ENCODE results near the gene DSTYK.

Gene DSTYK

DNA sequence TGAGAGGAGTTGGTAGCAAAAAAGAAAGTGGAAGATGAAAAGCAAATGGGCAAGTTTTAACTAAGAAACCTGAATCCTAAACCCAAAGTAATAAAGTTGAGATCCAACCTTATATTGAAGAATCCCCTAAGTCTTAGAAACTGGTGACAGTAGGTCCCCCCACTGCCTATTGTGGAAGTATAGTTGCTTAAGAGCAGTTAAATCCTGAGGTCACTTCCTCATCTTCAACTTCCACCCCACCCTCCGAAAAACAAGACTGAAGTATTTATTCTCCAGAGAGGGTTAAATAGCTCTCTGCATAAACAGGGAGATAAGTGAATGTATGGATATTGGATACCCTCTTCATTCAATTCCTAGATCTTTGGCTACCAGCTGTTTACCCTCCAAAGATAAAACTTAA lies 3.3 kb upstream of the DSTYK start:
- Histone ChIP-seq H3K27me3 (ENCODE audit: control insufficient read depth, insufficient read depth, low read length) (no peaks in the 10 kb centered on the region), H3K4me1 (ENCODE audit: control insufficient read depth, insufficient read depth, low read length) (peaks cover 4% of the 10 kb centered on the region; the same call in 1 of the 2 replicates), H3K36me3 (ENCODE audit: control insufficient read depth, insufficient read depth, low read length) (no peaks in the 10 kb centered on the region), H3K4me3 (ENCODE audit: low read depth, low read length) (no peak overlapping the region), H3K27ac (ENCODE audit: low read depth, low read length) (no peak overlapping the region), H3K9ac (ENCODE audit: low read depth, low read length) (no peak overlapping the region), H3K9me3 (ENCODE audit: control insufficient read depth, insufficient read depth, low read length) (no peaks in the 10 kb centered on the region)

DNA sequence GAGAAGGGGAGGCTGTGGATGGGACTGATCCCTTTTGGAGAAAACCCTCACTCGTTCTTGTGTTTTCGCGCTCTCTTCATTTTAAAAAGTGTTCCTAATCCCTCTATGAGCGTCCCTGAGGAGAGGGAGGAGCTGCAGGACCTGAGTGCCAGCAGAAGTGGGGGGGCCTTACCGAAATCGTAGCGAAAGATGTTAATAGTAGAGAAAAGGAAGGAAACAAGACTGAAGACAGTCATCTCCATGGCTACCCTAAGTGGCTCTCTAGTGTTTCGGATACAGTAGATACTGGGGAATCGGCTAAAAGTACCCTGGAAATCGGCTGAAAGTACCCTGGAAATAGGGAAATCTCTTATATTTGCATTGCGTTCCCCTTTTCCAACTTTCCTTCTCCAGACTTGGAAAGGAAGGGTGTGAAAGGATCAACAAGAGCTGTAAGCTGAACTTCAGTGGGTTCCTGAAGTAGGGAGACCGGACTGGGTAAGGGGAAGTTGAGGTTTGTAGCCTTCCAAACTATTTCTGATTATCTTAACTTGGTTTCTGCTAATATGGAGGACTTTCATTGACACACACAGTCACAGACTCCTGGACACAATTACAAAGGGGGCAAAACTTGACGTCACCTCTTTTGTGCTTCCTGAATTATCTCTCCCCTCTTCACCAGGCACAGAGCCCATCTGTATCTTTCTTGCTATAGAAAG lies 486 bp upstream of the DSTYK start:
- Histone ChIP-seq H3K27me3 (ENCODE audit: control insufficient read depth, insufficient read depth, low read length) (no peaks in the 10 kb centered on the region), H3K36me3 (ENCODE audit: control insufficient read depth, insufficient read depth, low read length) (no peaks in the 10 kb centered on the region), H3K4me1 (ENCODE audit: control insufficient read depth, insufficient read depth, low read length) (peaks cover 4% of the 10 kb centered on the region; the same call in 1 of the 2 replicates), H3K9ac (ENCODE audit: low read depth, low read length) (no peak overlapping the region), H3K9me3 (ENCODE audit: control insufficient read depth, insufficient read depth, low read length) (no peaks in the 10 kb centered on the region), H3K27ac (ENCODE audit: low read depth, low read length) (peak overlapping the region; percentile 94), H3K4me3 (ENCODE audit: low read depth, low read length) (peak overlapping the region; percentile 94)

GRCh38 chr1:205210756-205211168 lies 740 bp downstream of the DSTYK start:
- Histone ChIP-seq H3K9me3 (ENCODE audit: control insufficient read depth, insufficient read depth, low read length) (no peaks in the 10 kb centered on the region), H3K4me1 (ENCODE audit: control insufficient read depth, insufficient read depth, low read length) (peaks cover 4% of the 10 kb centered on the region; the same call in 1 of the 2 replicates), H3K27ac (ENCODE audit: low read depth, low read length) (peak overlapping the region; percentile 94), H3K4me3 (ENCODE audit: low read depth, low read length) (peak overlapping the region; percentile 94), H3K27me3 (ENCODE audit: control insufficient read depth, insufficient read depth, low read length) (no peaks in the 10 kb centered on the region), H3K9ac (ENCODE audit: low read depth, low read length) (peak overlapping the region; percentile 72), H3K36me3 (ENCODE audit: control insufficient read depth, insufficient read depth, low read length) (no peaks in the 10 kb centered on the region)

GRCh38 chr1:205208811-205209210 lies 2.7 kb downstream of the DSTYK start:
- no peak overlapping the region for H3K4me3 ChIP-seq (ENCODE audit: low read depth, low read length)
- no peaks in the 10 kb centered on the region for H3K27me3 ChIP-seq (ENCODE audit: control insufficient read depth, insufficient read depth, low read length)
- no peaks in the 10 kb centered on the region for H3K9me3 ChIP-seq (ENCODE audit: control insufficient read depth, insufficient read depth, low read length)
- no peak overlapping the region for H3K27ac ChIP-seq (ENCODE audit: low read depth, low read length)
- H3K4me1 ChIP-seq (ENCODE audit: control insufficient read depth, insufficient read depth, low read length) = peaks cover 4% of the 10 kb centered on the region; the same call in 1 of the 2 replicates
- H3K9ac ChIP-seq (ENCODE audit: low read depth, low read length) = no peak overlapping the region
- H3K36me3 ChIP-seq (ENCODE audit: control insufficient read depth, insufficient read depth, low read length) = no peaks in the 10 kb centered on the region

- Histone ChIP-seq H3K4me3 (ENCODE audit: low read depth, low read length) (no peak overlapping the region), H3K9me3 (ENCODE audit: control insufficient read depth, insufficient read depth, low read length) (no peaks in the 10 kb centered on the region), H3K27ac (ENCODE audit: low read depth, low read length) (no peak overlapping the region), H3K9ac (ENCODE audit: low read depth, low read length) (no peak overlapping the region), H3K36me3 (ENCODE audit: control insufficient read depth, insufficient read depth, low read length) (no peaks in the 10 kb centered on the region), H3K27me3 (ENCODE audit: control insufficient read depth, insufficient read depth, low read length) (no peaks in the 10 kb centered on the region), H3K4me1 (ENCODE audit: control insufficient read depth, insufficient read depth, low read length) (peaks cover 12% of the 10 kb centered on the region)
Measured at GRCh38 chr1:205205055-205205454, 6.4 kb downstream of the DSTYK start.

DNA sequence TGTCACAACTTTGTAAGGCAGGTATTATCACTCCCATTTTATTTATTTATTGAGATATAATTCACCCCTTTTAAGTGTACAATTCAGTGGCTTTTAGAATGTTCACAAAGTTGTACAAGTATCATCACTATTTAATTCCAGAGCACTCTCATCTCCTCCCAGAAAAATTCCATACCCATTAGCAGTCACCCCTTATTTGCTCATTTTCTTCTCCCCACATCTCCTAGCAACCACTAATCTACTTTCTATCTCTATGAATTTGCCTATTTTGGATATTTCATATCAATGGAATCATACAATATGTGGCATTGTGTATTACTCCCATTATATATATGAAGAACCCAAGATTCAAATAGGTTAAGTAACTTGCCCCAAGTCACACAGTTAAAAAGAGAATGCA lies 7.0 kb downstream of the DSTYK start:
- no peak overlapping the region for H3K4me3 ChIP-seq (ENCODE audit: low read depth, low read length)
- no peaks in the 10 kb centered on the region for H3K9me3 ChIP-seq (ENCODE audit: control insufficient read depth, insufficient read depth, low read length)
- H3K9ac ChIP-seq (ENCODE audit: low read depth, low read length) = no peak overlapping the region
- peaks cover 12% of the 10 kb centered on the region for H3K4me1 ChIP-seq (ENCODE audit: control insufficient read depth, insufficient read depth, low read length)
- no peak overlapping the region for H3K27ac ChIP-seq (ENCODE audit: low read depth, low read length)
- H3K27me3 ChIP-seq (ENCODE audit: control insufficient read depth, insufficient read depth, low read length) = no peaks in the 10 kb centered on the region
- no peaks in the 10 kb centered on the region for H3K36me3 ChIP-seq (ENCODE audit: control insufficient read depth, insufficient read depth, low read length)

DNA sequence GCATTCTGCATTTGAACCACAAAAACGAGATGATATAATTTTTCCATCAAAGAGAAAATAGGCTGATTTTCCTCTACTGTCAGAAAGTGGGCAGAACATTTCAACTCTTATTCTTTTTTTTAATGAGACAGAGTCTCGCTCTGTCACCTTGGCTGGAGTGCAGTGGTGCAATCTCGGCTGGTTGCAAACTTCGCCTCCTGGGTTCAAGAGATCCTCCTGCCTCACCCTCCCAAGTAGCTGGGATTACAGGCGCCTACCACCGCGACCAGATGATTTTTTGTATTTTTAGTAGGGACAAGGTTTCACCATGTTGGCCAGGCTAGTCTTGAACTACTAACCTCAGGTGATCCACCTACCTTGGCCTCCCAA lies 11.6 kb downstream of the DSTYK start:
- no peak overlapping the region for H3K27ac ChIP-seq (ENCODE audit: low read depth, low read length)
- H3K9ac ChIP-seq (ENCODE audit: low read depth, low read length) = no peak overlapping the region
- H3K9me3 ChIP-seq (ENCODE audit: control insufficient read depth, insufficient read depth, low read length) = no peaks in the 10 kb centered on the region
- H3K4me1 ChIP-seq (ENCODE audit: control insufficient read depth, insufficient read depth, low read length) = peaks cover 19% of the 10 kb centered on the region
- no peaks in the 10 kb centered on the region for H3K36me3 ChIP-seq (ENCODE audit: control insufficient read depth, insufficient read depth, low read length)
- no peaks in the 10 kb centered on the region for H3K27me3 ChIP-seq (ENCODE audit: control insufficient read depth, insufficient read depth, low read length)
- no peak overlapping the region for H3K4me3 ChIP-seq (ENCODE audit: low read depth, low read length)

GRCh38 chr1:205199090-205199930 lies 12.2 kb downstream of the DSTYK start:
- peaks cover 19% of the 10 kb centered on the region for H3K4me1 ChIP-seq (ENCODE audit: control insufficient read depth, insufficient read depth, low read length)
- no peak overlapping the region for H3K4me3 ChIP-seq (ENCODE audit: low read depth, low read length)
- H3K36me3 ChIP-seq (ENCODE audit: control insufficient read depth, insufficient read depth, low read length) = no peaks in the 10 kb centered on the region
- no peak overlapping the region for H3K9ac ChIP-seq (ENCODE audit: low read depth, low read length)
- no peaks in the 10 kb centered on the region for H3K27me3 ChIP-seq (ENCODE audit: control insufficient read depth, insufficient read depth, low read length)
- no peaks in the 10 kb centered on the region for H3K9me3 ChIP-seq (ENCODE audit: control insufficient read depth, insufficient read depth, low read length)
- H3K27ac ChIP-seq (ENCODE audit: low read depth, low read length) = no peak overlapping the region

DNA sequence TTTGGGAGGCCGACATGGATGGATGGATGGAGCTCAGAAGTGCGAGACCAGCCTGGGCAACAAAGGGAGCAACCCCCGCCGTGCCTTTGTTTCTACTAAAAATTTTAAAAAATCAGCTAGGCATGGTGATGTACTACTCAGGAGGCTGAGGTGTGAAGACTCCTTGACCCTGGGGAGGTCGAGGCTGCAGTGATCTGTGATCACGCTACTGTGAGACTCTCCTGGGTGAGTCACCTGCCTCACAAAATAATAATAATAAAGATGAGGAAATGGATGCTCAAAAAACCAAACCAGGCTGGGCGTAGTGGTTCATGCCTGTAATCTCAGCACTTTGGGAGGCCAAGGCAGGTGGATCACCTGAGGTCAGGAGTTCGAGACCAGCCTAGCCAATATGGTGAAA lies 19.2 kb downstream of the DSTYK start:
- no peaks in the 10 kb centered on the region for H3K27me3 ChIP-seq (ENCODE audit: control insufficient read depth, insufficient read depth, low read length)
- peaks cover 68% of the 10 kb centered on the region for H3K4me1 ChIP-seq (ENCODE audit: control insufficient read depth, insufficient read depth, low read length)
- H3K4me3 ChIP-seq (ENCODE audit: low read depth, low read length) = 0 out of 2 replicates have a peak overlapping the region, but pooled peaks have one; percentile 32
- peak overlapping the region; percentile 40 for H3K27ac ChIP-seq (ENCODE audit: low read depth, low read length)
- H3K9me3 ChIP-seq (ENCODE audit: control insufficient read depth, insufficient read depth, low read length) = no peaks in the 10 kb centered on the region
- no peak overlapping the region for H3K9ac ChIP-seq (ENCODE audit: low read depth, low read length)
- H3K36me3 ChIP-seq (ENCODE audit: control insufficient read depth, insufficient read depth, low read length) = 0 out of 2 replicates have a peak, but pooled peaks cover 2% of the 10 kb centered on the region

GRCh38 chr1:205191622-205192021 lies 19.9 kb downstream of the DSTYK start:
- no peak overlapping the region for H3K9ac ChIP-seq (ENCODE audit: low read depth, low read length)
- H3K27me3 ChIP-seq (ENCODE audit: control insufficient read depth, insufficient read depth, low read length) = no peaks in the 10 kb centered on the region
- peak overlapping the region; percentile 32; the same call in 1 of the 2 replicates for H3K4me3 ChIP-seq (ENCODE audit: low read depth, low read length)
- H3K9me3 ChIP-seq (ENCODE audit: control insufficient read depth, insufficient read depth, low read length) = no peaks in the 10 kb centered on the region
- peaks cover 72% of the 10 kb centered on the region for H3K4me1 ChIP-seq (ENCODE audit: control insufficient read depth, insufficient read depth, low read length)
- H3K27ac ChIP-seq (ENCODE audit: low read depth, low read length) = peak overlapping the region; percentile 40
- H3K36me3 ChIP-seq (ENCODE audit: control insufficient read depth, insufficient read depth, low read length) = 0 out of 2 replicates have a peak, but pooled peaks cover 3% of the 10 kb centered on the region
